Measurements from ENCODE around the gene CFTR. TPM values are rescaled to one million over a fixed set of nuclear protein-coding genes. Genes with fewer than 3 reads are reported as not detected.
A peak's percentile ranks its signal among the peaks of the same experiment; 100 is the strongest.

The CFTR gene
- total RNA-seq, 1 experiment from 2014 or later = 130 TPM

GRCh38 chr7:117679120-117679519 lies 199.3 kb downstream of the CFTR start:
- no peak overlapping the region for H3K4me3 Mint-ChIP-seq (ENCODE audit: unreplicated experiment)
- Histone ChIP-seq H3K27me3 (replicated peaks; ENCODE audit: control insufficient read depth, insufficient read depth, low read length) (no peaks in the 10 kb centered on the region), H3K4me3 (ENCODE audit: low read depth, low read length) (no peak overlapping the region), H3K9me3 (no peaks in the 10 kb centered on the region), H3K4me1 (peaks cover 47% of the 10 kb centered on the region), H3K36me3 (ENCODE audit: control insufficient read depth, insufficient read depth, low read length) (no peaks in the 10 kb centered on the region)
- ChIA-PET POLR2A (no interaction called here), CTCF (no interaction called here)
- H3K9me3 Mint-ChIP-seq (ENCODE audit: unreplicated experiment) = no peaks in the 10 kb centered on the region
- H3K27me3 Mint-ChIP-seq (ENCODE audit: insufficient read depth, unreplicated experiment) = no peaks in the 10 kb centered on the region
- TF ChIP-seq, protein P1, sequence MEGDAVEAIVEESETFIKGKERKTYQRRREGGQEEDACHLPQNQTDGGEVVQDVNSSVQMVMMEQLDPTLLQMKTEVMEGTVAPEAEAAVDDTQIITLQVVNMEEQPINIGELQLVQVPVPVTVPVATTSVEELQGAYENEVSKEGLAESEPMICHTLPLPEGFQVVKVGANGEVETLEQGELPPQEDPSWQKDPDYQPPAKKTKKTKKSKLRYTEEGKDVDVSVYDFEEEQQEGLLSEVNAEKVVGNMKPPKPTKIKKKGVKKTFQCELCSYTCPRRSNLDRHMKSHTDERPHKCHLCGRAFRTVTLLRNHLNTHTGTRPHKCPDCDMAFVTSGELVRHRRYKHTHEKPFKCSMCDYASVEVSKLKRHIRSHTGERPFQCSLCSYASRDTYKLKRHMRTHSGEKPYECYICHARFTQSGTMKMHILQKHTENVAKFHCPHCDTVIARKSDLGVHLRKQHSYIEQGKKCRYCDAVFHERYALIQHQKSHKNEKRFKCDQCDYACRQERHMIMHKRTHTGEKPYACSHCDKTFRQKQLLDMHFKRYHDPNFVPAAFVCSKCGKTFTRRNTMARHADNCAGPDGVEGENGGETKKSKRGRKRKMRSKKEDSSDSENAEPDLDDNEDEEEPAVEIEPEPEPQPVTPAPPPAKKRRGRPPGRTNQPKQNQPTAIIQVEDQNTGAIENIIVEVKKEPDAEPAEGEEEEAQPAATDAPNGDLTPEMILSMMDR (IDR thresholded peaks at IDR 0.05; ENCODE audit: insufficient read depth in 1 of 2, low read depth in 1 of 2, low read length in 1 of 2, severe bottlenecking in 1 of 2, unreplicated experiment in 1 of 2) = no peak
- BruUV-seq (replicated peaks) = no TSS peak
- no peak for DNase-seq
- H3K4me1 Mint-ChIP-seq (ENCODE audit: low read depth, unreplicated experiment) = peaks cover 20% of the 10 kb centered on the region
- intact Hi-C loops (cut with micrococcal nuclease; ENCODE audit: unreplicated experiment) = no loop called here
- no peaks in the 10 kb centered on the region for H3K36me3 Mint-ChIP-seq (ENCODE audit: insufficient read depth, unreplicated experiment)
- H3K27ac Mint-ChIP-seq (ENCODE audit: unreplicated experiment) = no peak overlapping the region

- Mint-ChIP-seq H3K36me3 (ENCODE audit: insufficient read depth, unreplicated experiment) (peaks cover 5% of the 10 kb centered on the region), H3K9me3 (ENCODE audit: unreplicated experiment) (no peaks in the 10 kb centered on the region), H3K27ac (ENCODE audit: unreplicated experiment) (peak overlapping the region; percentile 67), H3K4me1 (ENCODE audit: low read depth, unreplicated experiment) (peaks cover 17% of the 10 kb centered on the region), H3K27me3 (ENCODE audit: insufficient read depth, unreplicated experiment) (no peaks in the 10 kb centered on the region), H3K4me3 (ENCODE audit: unreplicated experiment) (no peak overlapping the region)
- TF ChIP-seq, protein P1 (IDR thresholded peaks at IDR 0.05; ENCODE audit: insufficient read depth in 1 of 2, low read depth in 1 of 2, low read length in 1 of 2, severe bottlenecking in 1 of 2, unreplicated experiment in 1 of 2) = no peak
- Histone ChIP-seq H3K36me3 (ENCODE audit: control insufficient read depth, insufficient read depth, low read length) (no peaks in the 10 kb centered on the region), H3K4me3 (ENCODE audit: low read depth, low read length) (no peak overlapping the region), H3K27me3 (replicated peaks; ENCODE audit: control insufficient read depth, insufficient read depth, low read length) (no peaks in the 10 kb centered on the region), H3K9me3 (no peaks in the 10 kb centered on the region), H3K4me1 (peaks cover 54% of the 10 kb centered on the region)
- POLR2A ChIA-PET = interaction anchor here (1.0 kb wide), 1 partner anchor 33 kb away, joined by 3 read pairs; no protein-coding TSS in a partner anchor
- intact Hi-C loops (cut with micrococcal nuclease; ENCODE audit: unreplicated experiment) = loop anchor here (1.0 to 2.0 kb wide), 4 partner anchors 11 to 94 kb away; no protein-coding TSS in a partner anchor
- DNase-seq = peak; percentile 85 to 89
- CTCF ChIA-PET = interaction anchor here (0.5 to 0.9 kb wide), 2 partner anchors 8 to 15 kb away, joined by 3 read pairs; no protein-coding TSS in a partner anchor
- BruUV-seq (replicated peaks) = no TSS peak
Measured at GRCh38 chr7:117682681-117683385, 203.0 kb downstream of the CFTR start.

- intact Hi-C loops (cut with micrococcal nuclease; ENCODE audit: unreplicated experiment) = loop anchor here (1.0 to 2.0 kb wide), 4 partner anchors 11 to 95 kb away; no protein-coding TSS in a partner anchor
- BruUV-seq (replicated peaks) = TSS peak; percentile 14
Measured at GRCh38 chr7:117683430-117684175, 203.8 kb downstream of the CFTR start.

More at GRCh38 chr7:117683430-117684175, 203.8 kb downstream of the CFTR start:
- TF ChIP-seq, protein P1 (IDR thresholded peaks at IDR 0.05; ENCODE audit: insufficient read depth in 1 of 2, low read depth in 1 of 2, low read length in 1 of 2, severe bottlenecking in 1 of 2, unreplicated experiment in 1 of 2) = no peak
- Histone ChIP-seq H3K4me3 (ENCODE audit: low read depth, low read length) (no peak overlapping the region), H3K27me3 (replicated peaks; ENCODE audit: control insufficient read depth, insufficient read depth, low read length) (no peaks in the 10 kb centered on the region), H3K36me3 (ENCODE audit: control insufficient read depth, insufficient read depth, low read length) (peaks cover under 1% of the 10 kb centered on the region; the same call in 1 of the 2 replicates), H3K9me3 (no peaks in the 10 kb centered on the region), H3K4me1 (peaks cover 61% of the 10 kb centered on the region)
- H3K27ac Mint-ChIP-seq (ENCODE audit: unreplicated experiment) = peak overlapping the region; percentile 67
- peaks cover 23% of the 10 kb centered on the region for H3K4me1 Mint-ChIP-seq (ENCODE audit: low read depth, unreplicated experiment)
- no peaks in the 10 kb centered on the region for H3K9me3 Mint-ChIP-seq (ENCODE audit: unreplicated experiment)
- no peaks in the 10 kb centered on the region for H3K27me3 Mint-ChIP-seq (ENCODE audit: insufficient read depth, unreplicated experiment)
- peaks cover 5% of the 10 kb centered on the region for H3K36me3 Mint-ChIP-seq (ENCODE audit: insufficient read depth, unreplicated experiment)
- ChIA-PET POLR2A (interaction anchor here (1.0 kb wide), 1 partner anchor 32 kb away, joined by 3 read pairs; no protein-coding TSS in a partner anchor), CTCF (interaction anchor here (0.5 to 0.9 kb wide), 3 partner anchors 9 to 478 kb away, joined by 3 read pairs; no protein-coding TSS in a partner anchor)
- H3K4me3 Mint-ChIP-seq (ENCODE audit: unreplicated experiment) = no peak overlapping the region
- DNase-seq = no peak
